IMR-90 (cell line): ENCODE measurements around the gene NCOA5. TPM values are rescaled to one million over a fixed set of nuclear protein-coding genes. Genes with fewer than 3 reads are reported as not detected.

Experiments
- ATAC-seq: fragments of 200-7000 bp; cut with Tn5 transposase; 2 replicates; pipeline ENCODE4 v1.9.1; 2020; ENCODE audit warnings: low read depth, mild to moderate bottlenecking, moderate library complexity
- BruUV-seq: library from RNA; stranded (reverse); fragments of 400-500 nt; replicated peaks from 2 replicates; lab custom pipeline; 2021; lab: Mats Ljungman, UMichigan
- CTCF ChIA-PET: fragments of 300-600 bp; formaldehyde crosslinking; extraction: SDS; loops from one replicate; lab custom pipeline; 2021; ENCODE audit warnings: antibody characterized with exemption; lab: Yijun Ruan, JAX
- POLR2A ChIA-PET: fragments of 300-600 bp; sonication (Branson Sonifier 250); formaldehyde crosslinking; loops from one replicate; lab custom pipeline; 2022; ENCODE audit warnings: antibody characterized with exemption; ENCODE audit not compliant: unreplicated experiment; lab: Charles Lee
- DNase-seq: peaks from one replicate; pipeline ENCODE4 v3.0.0; 2013
- H2AFZ ChIP-seq: replicated peaks from 2 replicates; pipeline ENCODE3; 2013; ENCODE audit warnings: low read length, mild to moderate bottlenecking; ENCODE audit not compliant: poor library complexity
- H2AK5ac ChIP-seq: 2 replicates; pipeline ENCODE4 v1.6.1; 2013; ENCODE audit warnings: low read depth, low read length, inconsistent platforms
- H2AK9ac ChIP-seq: replicated peaks from 2 replicates; pipeline ENCODE3; 2013; ENCODE audit warnings: mild to moderate bottlenecking, low read depth, low read length, moderate library complexity; ENCODE audit not compliant: poor library complexity
- H2BK120ac ChIP-seq: 2 replicates; pipeline ENCODE4 v1.6.1; 2013; ENCODE audit warnings: low read depth, low read length, inconsistent platforms
- H2BK15ac ChIP-seq: 3 replicates; pipeline ENCODE4 v1.6.1; 2013; ENCODE audit warnings: low read depth, low read length, inconsistent platforms
- H2BK20ac ChIP-seq: 2 replicates; pipeline ENCODE4 v1.6.1; 2013; ENCODE audit warnings: low read depth, mild to moderate bottlenecking, inconsistent platforms, low read length, moderate library complexity
- H2BK5ac ChIP-seq: 2 replicates; pipeline ENCODE4 v1.6.1; 2013; ENCODE audit warnings: mild to moderate bottlenecking, low read depth, low read length, inconsistent platforms; ENCODE audit not compliant: poor library complexity, severe bottlenecking
- H3K14ac ChIP-seq: replicated peaks from 2 replicates; pipeline ENCODE4 v1.6.1; 2013; ENCODE audit warnings: low read depth, low read length, inconsistent platforms
- H3K18ac ChIP-seq: 2 replicates; pipeline ENCODE4 v1.6.1; 2013; ENCODE audit warnings: low read depth, low read length, control low read depth
- H3K23ac ChIP-seq: 2 replicates; pipeline ENCODE4 v1.6.1; 2013; ENCODE audit warnings: low read depth, low read length, inconsistent platforms
- H3K27ac ChIP-seq: 2 replicates; pipeline ENCODE4 v1.5.1; 2013; ENCODE audit warnings: mild to moderate bottlenecking, control low read depth, low read length; ENCODE audit not compliant: insufficient read depth
- H3K27me3 ChIP-seq: 2 replicates; pipeline ENCODE4 v1.6.1; 2013; ENCODE audit warnings: low read length; ENCODE audit not compliant: control insufficient read depth, insufficient read depth
- H3K36me3 ChIP-seq: 2 replicates; pipeline ENCODE4 v1.6.1; 2013; ENCODE audit warnings: low read length, mixed read lengths; ENCODE audit not compliant: control insufficient read depth, insufficient read depth
- H3K4ac ChIP-seq: 2 replicates; pipeline ENCODE4 v1.6.1; 2013; ENCODE audit warnings: low read depth, low read length, inconsistent platforms
- H3K4me1 ChIP-seq: 2 replicates; pipeline ENCODE4 v1.6.1; 2013; ENCODE audit warnings: low read length, mixed read lengths; ENCODE audit not compliant: control insufficient read depth, insufficient read depth
- H3K4me2 ChIP-seq: 2 replicates; pipeline ENCODE4 v1.6.1; 2013; ENCODE audit warnings: low read depth, mild to moderate bottlenecking, control low read depth, low read length, moderate library complexity
- H3K4me3 ChIP-seq: 2 replicates; pipeline ENCODE4 v1.5.1; 2013; ENCODE audit warnings: low read depth, mild to moderate bottlenecking, control low read depth, low read length, moderate library complexity; ENCODE audit not compliant: insufficient read depth
- H3K56ac ChIP-seq: 2 replicates; pipeline ENCODE4 v1.6.1; 2013; ENCODE audit warnings: low read length, inconsistent platforms; ENCODE audit not compliant: insufficient read depth; ENCODE audit errors: extremely low read depth
- H3K79me1 ChIP-seq, 2 experiments: 2 replicates each; pipeline ENCODE4 v1.6.1; 2013; ENCODE audit warnings: low read length in 2 of 2, inconsistent platforms in 1 of 2, low read depth in 1 of 2
- H3K9ac ChIP-seq: 2 replicates; pipeline ENCODE4 v1.6.1; 2013; ENCODE audit warnings: low read depth, low read length, control low read depth
- H3K9me1 ChIP-seq: 2 replicates; pipeline ENCODE4 v1.6.1; 2013; ENCODE audit warnings: low read length, inconsistent platforms; ENCODE audit not compliant: insufficient read depth
- H3K9me3 ChIP-seq: 2 replicates; pipeline ENCODE4 v1.6.1; 2013; ENCODE audit warnings: low read length; ENCODE audit not compliant: control insufficient read depth, insufficient read depth
- H4K20me1 ChIP-seq: 2 replicates; pipeline ENCODE4 v1.6.1; 2013; ENCODE audit warnings: low read length, inconsistent platforms; ENCODE audit not compliant: insufficient read depth
- H4K5ac ChIP-seq: 2 replicates; pipeline ENCODE4 v1.6.1; 2013; ENCODE audit warnings: mild to moderate bottlenecking, low read depth, low read length, control low read depth
- H4K8ac ChIP-seq, 2 experiments: 2 replicates each; pipeline ENCODE4 v1.6.1; 2013; ENCODE audit warnings: low read depth in 2 of 2, low read length in 2 of 2, control low read depth in 1 of 2, inconsistent platforms in 1 of 2
- H4K91ac ChIP-seq: 2 replicates; pipeline ENCODE4 v1.6.1; 2013; ENCODE audit warnings: low read depth, low read length, inconsistent platforms; ENCODE audit not compliant: insufficient read depth
- BHLHE40 ChIP-seq: fragments of 150-350 bp; IDR thresholded peaks from 2 replicates; pipeline ENCODE4 v1.6.1; 2016; ENCODE audit warnings: mild to moderate bottlenecking, low read depth, low read length
- CEBPB ChIP-seq: IDR thresholded peaks from 2 replicates; pipeline ENCODE4 v1.6.1; 2012; ENCODE audit warnings: low read depth, low read length, improper control_type of control experiment
- CHD1 ChIP-seq: IDR thresholded peaks from 2 replicates; pipeline ENCODE4 v1.6.1; 2012; ENCODE audit warnings: low read depth, low read length, improper control_type of control experiment
- MAFK ChIP-seq: IDR thresholded peaks from 2 replicates; pipeline ENCODE4 v1.6.1; 2012; ENCODE audit warnings: low read depth, low read length, improper control_type of control experiment
- MXI1 ChIP-seq: IDR thresholded peaks from 2 replicates; pipeline ENCODE4 v1.6.1; 2012; ENCODE audit warnings: low read depth, mild to moderate bottlenecking, low read length, moderate library complexity, borderline replicate concordance
- NFE2L2 ChIP-seq: fragments of 150-350 bp; IDR thresholded peaks from 2 replicates; pipeline ENCODE4 v1.6.1; 2016; ENCODE audit warnings: low read depth, mild to moderate bottlenecking, low read length
- POLR2A ChIP-seq: IDR thresholded peaks from 2 replicates; pipeline ENCODE4 v1.6.1; 2012; ENCODE audit warnings: mild to moderate bottlenecking, low read depth, low read length
- RAD21 ChIP-seq: IDR thresholded peaks from 2 replicates; pipeline ENCODE4 v1.6.1; 2012; ENCODE audit warnings: low read length, improper control_type of control experiment
- RCOR1 ChIP-seq: IDR thresholded peaks from 2 replicates; pipeline ENCODE4 v1.6.1; 2012; ENCODE audit warnings: mild to moderate bottlenecking, low read length, improper control_type of control experiment; ENCODE audit not compliant: insufficient replicate concordance
- RFX5 ChIP-seq: IDR thresholded peaks from 2 replicates; pipeline ENCODE4 v1.8.0; 2012; ENCODE audit warnings: low read depth, mild to moderate bottlenecking, low read length, moderate library complexity
- SMC3 ChIP-seq: fragments of 150-350 bp; IDR thresholded peaks from 2 replicates; pipeline ENCODE4 v1.6.1; 2016; ENCODE audit warnings: low read depth, mild to moderate bottlenecking, antibody characterized with exemption, low read length, moderate library complexity
- WGBS, 2 experiments: methylation state at CpG; one replicate each; pipeline versions ENCODE4 v1.1.5 to v1.1.7; 2013; ENCODE audit warnings: missing lambda C conversion rate in 2 of 2; ENCODE audit not compliant: insufficient read length in 1 of 2; ENCODE audit errors: extremely low coverage in 2 of 2; 5-methylcytosine and 5-hydroxymethylcytosine counted together
- dilution Hi-C: fragments of 300-500 bp; cut with HindIII; formaldehyde crosslinking; loops from one replicate; pipeline ENCODE4 v1.14.3; 2018; ENCODE audit warnings: low sequenced_read_pairs; ENCODE audit not compliant: unreplicated experiment
- in situ Hi-C: fragments of 300-500 bp; cut with MboI; formaldehyde crosslinking; loops from 3 replicates; pipeline ENCODE4 v1.14.3; 2019; ENCODE audit warnings: low sequenced_read_pairs, inconsistent platforms, mixed read lengths
- intact Hi-C: fragments of 100-400 bp; cut with micrococcal nuclease; formaldehyde crosslinking; loops from 2 replicates; pipeline ENCODE4 v1.10.0; 2022
- polyA plus RNA-seq, 3 experiments: library from polyadenylated mRNA; depleted of rRNA; stranded (reverse); fragments of >200 nt; gene quantifications; 2 replicates each; pipeline ENCODE4 v1.2.3, GENCODE V29; 2012; ENCODE audit warnings: low replicate concordance in 1 of 3
- total RNA-seq: library from RNA; depleted of rRNA; stranded (reverse); fragments of >200 nt; gene quantifications from 2 replicates; pipeline ENCODE4 v1.2.3, GENCODE V29; 2012
- TF ChIP-seq, protein P1 (sequence below): conservative IDR thresholded peaks from 2 replicates; pipeline ENCODE4 v1.5.1; 2012; ENCODE audit warnings: mild to moderate bottlenecking, low read depth, low read length, improper control_type of control experiment
- TF ChIP-seq, protein P2 (sequence below): fragments of 150-350 bp; IDR thresholded peaks from 2 replicates; pipeline ENCODE4 v1.6.1; 2017; ENCODE audit warnings: mild to moderate bottlenecking, antibody characterized with exemption, low read length, low read depth

NCOA5 gene
- total and polyA plus RNA-seq, 2 of the 4 experiments (the other 2 are of a cell fraction) = 17.4 to 20.6 TPM

DNA sequence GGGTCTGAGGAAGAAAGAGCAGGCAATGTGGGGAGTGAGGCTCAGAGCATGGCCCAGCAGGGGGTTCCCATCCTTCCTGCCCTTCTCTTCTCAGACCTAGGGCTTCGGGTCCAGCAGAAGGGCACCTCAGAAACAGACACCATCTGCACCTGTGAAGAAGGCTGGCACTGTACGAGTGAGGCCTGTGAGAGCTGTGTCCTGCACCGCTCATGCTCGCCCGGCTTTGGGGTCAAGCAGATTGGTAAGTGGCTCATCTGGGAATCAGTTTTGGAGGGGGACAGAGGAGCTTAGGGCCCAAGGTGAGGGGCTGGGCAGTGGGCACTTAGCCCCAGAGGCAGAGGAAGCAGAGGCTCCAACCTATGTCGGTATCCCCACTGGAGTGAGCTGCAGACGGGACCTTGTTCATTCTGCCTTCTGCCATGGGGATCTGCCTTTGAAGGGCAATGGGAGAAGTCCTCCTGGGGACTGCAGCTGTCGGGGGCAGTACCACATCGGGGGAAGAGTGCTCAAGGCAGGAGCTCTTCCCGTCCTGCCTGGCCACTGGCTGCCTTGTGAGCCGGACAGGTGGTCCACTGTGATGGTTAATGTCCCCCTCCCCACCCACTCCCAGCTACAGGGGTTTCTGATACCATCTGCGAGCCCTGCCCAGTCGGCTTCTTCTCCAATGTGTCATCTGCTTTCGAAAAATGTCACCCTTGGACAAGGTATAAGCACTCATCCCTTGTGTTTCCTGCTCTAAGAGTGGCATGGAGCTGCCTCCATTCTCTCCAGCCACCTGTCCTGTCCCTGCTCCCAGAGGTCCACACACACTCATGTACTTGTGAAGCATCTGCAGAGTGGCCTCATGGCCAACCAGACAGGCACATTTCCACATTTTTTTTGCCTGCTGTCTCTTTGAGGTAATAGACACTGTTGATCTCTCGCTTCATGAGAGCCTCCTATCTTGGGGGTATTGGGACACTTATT is 33.0 kb upstream of the NCOA5 start (continued):
- no peak for TF ChIP-seq CHD1
- TF ChIP-seq POLR2A = no peak

DNA sequence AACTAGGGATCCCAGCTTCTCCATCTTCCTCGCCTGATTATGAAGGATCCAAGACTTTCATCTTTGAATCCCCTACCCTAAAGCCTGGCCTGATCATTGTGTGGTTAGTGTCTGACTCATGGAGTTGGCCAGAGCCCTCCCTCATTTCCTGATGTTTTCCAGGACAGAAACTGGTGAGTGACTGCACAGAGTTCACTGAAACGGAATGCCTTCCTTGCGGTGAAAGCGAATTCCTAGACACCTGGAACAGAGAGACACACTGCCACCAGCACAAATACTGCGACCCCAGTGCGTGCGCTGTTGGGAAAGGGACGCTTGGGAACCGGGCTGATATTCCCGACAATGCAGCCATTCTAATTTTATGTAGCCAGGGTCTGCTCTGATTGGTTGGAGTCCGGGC is 32.3 kb upstream of the NCOA5 start:
- Histone ChIP-seq H4K5ac (no peak overlapping the region), H3K4me2 (no peak overlapping the region), H3K36me3 (no peaks in the 10 kb centered on the region), H3K27ac (no peak overlapping the region), H2BK120ac (no peak overlapping the region), H4K8ac (no peak overlapping the region), H2AK9ac (no peak overlapping the region), H2AK5ac (no peak overlapping the region), H3K9me1 (no peaks in the 10 kb centered on the region), H3K23ac (no peak overlapping the region), H3K4me3 (no peak overlapping the region), H2BK15ac (no peak overlapping the region), H2BK20ac (no peak overlapping the region), H3K4ac (no peak overlapping the region), H4K91ac (no peak overlapping the region), H3K4me1 (no peaks in the 10 kb centered on the region), H2AFZ (no peak overlapping the region), H3K79me1 (no peaks in the 10 kb centered on the region), H3K9ac (no peak overlapping the region), H3K9me3 (no peaks in the 10 kb centered on the region), H3K27me3 (peaks cover 13% of the 10 kb centered on the region), H4K20me1 (no peaks in the 10 kb centered on the region), H3K56ac (no peak overlapping the region), H2BK5ac (no peak overlapping the region), H3K18ac (no peak overlapping the region), H3K14ac (no peak overlapping the region)
- ChIA-PET POLR2A (no interaction called here), CTCF (no interaction called here)
- dilution Hi-C loops (no loop called here), intact Hi-C loops (no loop called here), in situ Hi-C loops (no loop called here)
- no TSS peak for BruUV-seq
- peak; percentile 59 for DNase-seq
- WGBS, 2 experiments = 100% methylated on average over 3 of the region's 11 CpGs; no CpG with 5 or more reads in 1 of the 2 experiments
- peak; percentile 51; the same call in 1 of the 2 replicates for ATAC-seq
- TF ChIP-seq MAFK (no peak), CHD1 (no peak), RCOR1 (no peak), MXI1 (no peak), RFX5 (no peak), POLR2A (no peak), CEBPB (no peak), BHLHE40 (no peak), SMC3 (no peak), RAD21 (no peak), NFE2L2 (no peak)
- TF ChIP-seq, protein P1, sequence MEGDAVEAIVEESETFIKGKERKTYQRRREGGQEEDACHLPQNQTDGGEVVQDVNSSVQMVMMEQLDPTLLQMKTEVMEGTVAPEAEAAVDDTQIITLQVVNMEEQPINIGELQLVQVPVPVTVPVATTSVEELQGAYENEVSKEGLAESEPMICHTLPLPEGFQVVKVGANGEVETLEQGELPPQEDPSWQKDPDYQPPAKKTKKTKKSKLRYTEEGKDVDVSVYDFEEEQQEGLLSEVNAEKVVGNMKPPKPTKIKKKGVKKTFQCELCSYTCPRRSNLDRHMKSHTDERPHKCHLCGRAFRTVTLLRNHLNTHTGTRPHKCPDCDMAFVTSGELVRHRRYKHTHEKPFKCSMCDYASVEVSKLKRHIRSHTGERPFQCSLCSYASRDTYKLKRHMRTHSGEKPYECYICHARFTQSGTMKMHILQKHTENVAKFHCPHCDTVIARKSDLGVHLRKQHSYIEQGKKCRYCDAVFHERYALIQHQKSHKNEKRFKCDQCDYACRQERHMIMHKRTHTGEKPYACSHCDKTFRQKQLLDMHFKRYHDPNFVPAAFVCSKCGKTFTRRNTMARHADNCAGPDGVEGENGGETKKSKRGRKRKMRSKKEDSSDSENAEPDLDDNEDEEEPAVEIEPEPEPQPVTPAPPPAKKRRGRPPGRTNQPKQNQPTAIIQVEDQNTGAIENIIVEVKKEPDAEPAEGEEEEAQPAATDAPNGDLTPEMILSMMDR = no peak
- TF ChIP-seq, protein P2, sequence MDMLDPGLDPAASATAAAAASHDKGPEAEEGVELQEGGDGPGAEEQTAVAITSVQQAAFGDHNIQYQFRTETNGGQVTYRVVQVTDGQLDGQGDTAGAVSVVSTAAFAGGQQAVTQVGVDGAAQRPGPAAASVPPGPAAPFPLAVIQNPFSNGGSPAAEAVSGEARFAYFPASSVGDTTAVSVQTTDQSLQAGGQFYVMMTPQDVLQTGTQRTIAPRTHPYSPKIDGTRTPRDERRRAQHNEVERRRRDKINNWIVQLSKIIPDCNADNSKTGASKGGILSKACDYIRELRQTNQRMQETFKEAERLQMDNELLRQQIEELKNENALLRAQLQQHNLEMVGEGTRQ = no peak
